ENCODE results near the gene PAK1.

- TF ChIP-seq TAF1 (IDR thresholded peaks at IDR 0.05; ENCODE audit: low read depth, low read length) = no peak
- no peak for TF ChIP-seq POLR2AphosphoS5 (IDR thresholded peaks at IDR 0.05; ENCODE audit: low read depth, low read length)
- TF ChIP-seq POLR2A (IDR thresholded peaks at IDR 0.05; ENCODE audit: low read depth, low read length) = no peak
- TF ChIP-seq SPI1 (IDR thresholded peaks at IDR 0.05; ENCODE audit: low read depth, low read length) = no peak
- TF ChIP-seq POU2F2 (IDR thresholded peaks at IDR 0.05; ENCODE audit: low read depth, low read length) = no peak
Observed at GRCh38 chr11:77425346-77425745, 48.5 kb downstream of the PAK1 start.
